ENCODE results near the gene NTN4. TPM values are rescaled to one million over a fixed set of nuclear protein-coding genes. Genes with fewer than 3 reads are reported as not detected.
A peak's percentile ranks its signal among the peaks of the same experiment; 100 is the strongest.

NTN4 gene
- total RNA-seq, 1 donor from 2014 or later: 63.9 TPM

- no peak for DNase-seq (ENCODE audit: low spot score in 2 of 2)
- H3K27ac ChIP-seq: peak overlapping the region; percentile 65 to 75
- no peaks in the 10 kb centered on the region for H3K9me3 ChIP-seq
- no peak overlapping the region for H3K4me3 ChIP-seq
- H3K36me3 ChIP-seq: no peaks in the 10 kb centered on the region
- peaks cover 0 to 6% of the 10 kb centered on the region in 2 donors for H3K4me1 ChIP-seq
- no peak for TF ChIP-seq CTCF (IDR thresholded peaks at IDR 0.05)
- intact Hi-C loops (cut with DNase I): no loop called here
- no peaks in the 10 kb centered on the region for H3K27me3 ChIP-seq
These were observed 156.7 kb downstream of the NTN4 start for GRCh38 chr12:95633732-95634465.

- no peak for TF ChIP-seq CTCF (IDR thresholded peaks at IDR 0.05)
- Histone ChIP-seq H3K36me3 (no peaks in the 10 kb centered on the region), H3K9me3 (no peaks in the 10 kb centered on the region), H3K27me3 (no peaks in the 10 kb centered on the region), H3K27ac (peak overlapping the region; percentile 65 to 75), H3K4me1 (peaks cover 0 to 6% of the 10 kb centered on the region in 2 donors), H3K4me3 (no peak overlapping the region)
- intact Hi-C loops (cut with DNase I): no loop called here
- DNase-seq (ENCODE audit: low spot score in 2 of 2): peak; percentile 66 to 87
These were observed 157.4 kb downstream of the NTN4 start for GRCh38 chr12:95633049-95633731.

- no peaks in the 10 kb centered on the region for H3K9me3 ChIP-seq
- no peak for DNase-seq (ENCODE audit: low spot score in 2 of 2)
- H3K27me3 ChIP-seq: no peaks in the 10 kb centered on the region
- peaks cover 0 to 6% of the 10 kb centered on the region in 2 donors for H3K4me1 ChIP-seq
- no peaks in the 10 kb centered on the region for H3K36me3 ChIP-seq
- no peak overlapping the region for H3K4me3 ChIP-seq
- intact Hi-C loops (cut with DNase I): no loop called here
- TF ChIP-seq CTCF (IDR thresholded peaks at IDR 0.05): no peak
- H3K27ac ChIP-seq: no peak overlapping the region
These were observed 160.1 kb downstream of the NTN4 start for GRCh38 chr12:95630496-95630895.

- no peak overlapping the region for H3K27ac ChIP-seq
- no peaks in the 10 kb centered on the region for H3K9me3 ChIP-seq
- H3K4me3 ChIP-seq: no peak overlapping the region
- intact Hi-C loops (cut with DNase I): no loop called here
- TF ChIP-seq CTCF (IDR thresholded peaks at IDR 0.05): no peak
- no peak for DNase-seq (ENCODE audit: low spot score in 2 of 2)
- peaks cover 0 to 6% of the 10 kb centered on the region in 2 donors for H3K4me1 ChIP-seq
- no peaks in the 10 kb centered on the region for H3K27me3 ChIP-seq
- H3K36me3 ChIP-seq: no peaks in the 10 kb centered on the region
These were observed 161.2 kb downstream of the NTN4 start for GRCh38 chr12:95629392-95629791.

- intact Hi-C loops (cut with DNase I): no loop called here
- Histone ChIP-seq H3K9me3 (no peaks in the 10 kb centered on the region), H3K36me3 (no peaks in the 10 kb centered on the region), H3K27ac (no peak overlapping the region), H3K4me3 (no peak overlapping the region), H3K27me3 (no peaks in the 10 kb centered on the region), H3K4me1 (no peaks in the 10 kb centered on the region)
- TF ChIP-seq CTCF (IDR thresholded peaks at IDR 0.05): no peak
- no peak for DNase-seq (ENCODE audit: low spot score in 2 of 2)
These were observed 163.7 kb downstream of the NTN4 start for GRCh38 chr12:95626854-95627253.
